Fibroblast of pulmonary artery (primary cell): Measurements from ENCODE around the gene PTGES3.

Experiments used
- DNase-seq: peaks from one replicate; pipeline ENCODE4 v3.0.0-alpha.2; 2010; ENCODE audit warnings: low read depth
- H3K4me3 ChIP-seq: replicated peaks from 2 replicates; pipeline ENCODE4 v1.5.1; 2011; ENCODE audit warnings: low read depth, mild to moderate bottlenecking, control low read depth, low read length, moderate library complexity
- CTCF ChIP-seq: IDR thresholded peaks from 2 replicates; pipeline ENCODE4 v1.5.1; 2011; ENCODE audit warnings: mild to moderate bottlenecking, control low read depth, low read length, inconsistent platforms; ENCODE audit errors: missing control alignments

The PTGES3 gene

GRCh38 chr12:56645717-56646446 is 42.2 kb downstream of the PTGES3 start, which contains the start of gene ATP5F1B:
TSS of gene ATP5F1B (minus strand) at chr12:56645984. CDS start at chr12:56645963, 21 bp downstream.
- TF ChIP-seq CTCF = no peak
- DNase-seq = peak; percentile 100
- H3K4me3 ChIP-seq = peak within 1 kb of the TSS; percentile 100

GRCh38 chr12:56645201-56645716 is 42.8 kb downstream of the PTGES3 start:
- no peak for TF ChIP-seq CTCF
- DNase-seq = no peak
- peak overlapping the region; percentile 100 for H3K4me3 ChIP-seq

- peak overlapping the region; percentile 100 for H3K4me3 ChIP-seq
- no peak for DNase-seq
- no peak for TF ChIP-seq CTCF
Observed at GRCh38 chr12:56644654-56645053, 43.4 kb downstream of the PTGES3 start.

- no peak for DNase-seq
- no peak for TF ChIP-seq CTCF
Observed at GRCh38 chr12:56641219-56641618, 46.9 kb downstream of the PTGES3 start.

GRCh38 chr12:56637621-56638020 is 50.5 kb downstream of the PTGES3 start:
- no peak for DNase-seq
- no peak for TF ChIP-seq CTCF
- H3K4me3 ChIP-seq = no peak overlapping the region

More at GRCh38 chr12:56641219-56641618, 46.9 kb downstream of the PTGES3 start:
- H3K4me3 ChIP-seq = no peak overlapping the region

GRCh38 chr12:56636675-56637540 is 51.2 kb downstream of the PTGES3 start:
- peak; percentile 100 for DNase-seq
- peak; percentile 61 for TF ChIP-seq CTCF
- peak overlapping the region; percentile 82 for H3K4me3 ChIP-seq
